CD14-positive monocyte (primary cell): Measurements from ENCODE around the gene GNG8. TPM values are rescaled to one million over a fixed set of nuclear protein-coding genes. Genes with fewer than 3 reads are reported as not detected.

Experiments
- DNase-seq, 3 donors: peaks; one replicate each; pipeline ENCODE4 v3.0.0-alpha.2; 2011 to 2022
- H2AFZ ChIP-seq: 2 replicates; pipeline ENCODE4 v1.6.0; 2012; ENCODE audit warnings: mild to moderate bottlenecking, low read depth, low read length, inconsistent platforms; ENCODE audit not compliant: insufficient read depth, poor library complexity, severe bottlenecking
- H3K27ac ChIP-seq, 2 donors: 1 replicate in 1 of 2; 2 replicates in 1 of 2; pipeline ENCODE4 v1.5.1; 2012 to 2013; ENCODE audit warnings: low read length in 2 of 2, control low read depth in 1 of 2, inconsistent platforms in 1 of 2, low read depth in 1 of 2, mild to moderate bottlenecking in 1 of 2
- H3K27me3 ChIP-seq, 2 donors: one replicate each; pipeline versions ENCODE4 v1.6.0 to v1.6.1; 2011 to 2013; ENCODE audit warnings: low read length in 2 of 2; ENCODE audit not compliant: control insufficient read depth in 2 of 2, insufficient read depth in 2 of 2
- H3K36me3 ChIP-seq, 2 donors: replicated peaks in 1 of 2; 1 replicate in 1 of 2; 2 replicates in 1 of 2; pipeline versions ENCODE4 v1.5.1 to v1.6.1; 2012 to 2013; ENCODE audit warnings: low read length in 2 of 2, control low read depth in 1 of 2, inconsistent platforms in 1 of 2, mild to moderate bottlenecking in 1 of 2; ENCODE audit not compliant: insufficient read depth in 2 of 2, control insufficient read depth in 1 of 2
- H3K4me1 ChIP-seq, 2 donors: 1 replicate in 1 of 2; 2 replicates in 1 of 2; pipeline versions ENCODE4 v1.5.1 to v1.6.1; 2012 to 2013; ENCODE audit warnings: low read length in 2 of 2, control low read depth in 1 of 2, inconsistent platforms in 1 of 2, mild to moderate bottlenecking in 1 of 2, moderate library complexity in 1 of 2; ENCODE audit not compliant: insufficient read depth in 2 of 2, control insufficient read depth in 1 of 2
- H3K4me2 ChIP-seq: replicated peaks from 2 replicates; pipeline ENCODE3; 2012; ENCODE audit warnings: low read length, moderate library complexity, mild to moderate bottlenecking; ENCODE audit not compliant: poor library complexity, severe bottlenecking; ENCODE audit errors: extremely low read depth
- H3K4me3 ChIP-seq, 3 experiments: fragments of 200-600 bp in 1 of 3; sonication (generic) in 1 of 3; replicated peaks in 1 of 3; 1 replicate in 2 of 3; 2 replicates in 1 of 3; pipeline ENCODE4 v1.5.1; 2011 to 2013; ENCODE audit warnings: low read length in 3 of 3, mild to moderate bottlenecking in 3 of 3, control low read depth in 2 of 3, low read depth in 2 of 3, inconsistent platforms in 1 of 3, moderate library complexity in 1 of 3
- H3K79me2 ChIP-seq: 2 replicates; pipeline ENCODE4 v1.6.0; 2012; ENCODE audit warnings: mild to moderate bottlenecking, control low read depth, inconsistent platforms, low read length, moderate library complexity; ENCODE audit not compliant: insufficient read depth
- H3K9ac ChIP-seq: 2 replicates; pipeline ENCODE4 v1.6.0; 2017; ENCODE audit warnings: low read length, mild to moderate bottlenecking; ENCODE audit not compliant: insufficient read depth, poor library complexity, severe bottlenecking
- H3K9me3 ChIP-seq, 2 donors: replicated peaks in 1 of 2; 1 replicate in 1 of 2; 2 replicates in 1 of 2; pipeline versions ENCODE4 v1.5.1 to v1.6.1; 2012 to 2013; ENCODE audit warnings: low read length in 2 of 2, control low read depth in 1 of 2; ENCODE audit not compliant: control insufficient read depth in 1 of 2, insufficient read depth in 1 of 2
- H4K20me1 ChIP-seq: 2 replicates; pipeline ENCODE4 v1.6.0; 2012; ENCODE audit warnings: mild to moderate bottlenecking, low read length, control low read depth, moderate library complexity; ENCODE audit not compliant: insufficient read depth
- H3K27ac Mint-ChIP-seq, 7 donors: one replicate each; pipeline ENCODE4 v1.8.0; 2020; ENCODE audit warnings: mild to moderate bottlenecking in 7 of 7, mixed read lengths in 7 of 7, moderate library complexity in 6 of 7, inconsistent platforms in 2 of 7
- H3K27me3 Mint-ChIP-seq, 3 donors: one replicate each; pipeline ENCODE4 v1.8.0; 2021 to 2022; ENCODE audit warnings: low read depth in 3 of 3, mild to moderate bottlenecking in 3 of 3, mixed read lengths in 3 of 3, moderate library complexity in 3 of 3, inconsistent platforms in 1 of 3
- H3K36me3 Mint-ChIP-seq, 2 donors: one replicate each; pipeline ENCODE4 v1.8.0; 2020; ENCODE audit warnings: mixed read lengths in 2 of 2, inconsistent platforms in 1 of 2, mild to moderate bottlenecking in 1 of 2
- H3K4me1 Mint-ChIP-seq: one replicate; pipeline ENCODE4 v1.8.0; 2020; ENCODE audit warnings: mild to moderate bottlenecking, mixed read lengths
- H3K4me3 Mint-ChIP-seq, 2 donors: one replicate each; pipeline ENCODE4 v1.8.0; 2020; ENCODE audit warnings: mild to moderate bottlenecking in 2 of 2, mixed read lengths in 2 of 2, moderate library complexity in 1 of 2
- H3K9me3 Mint-ChIP-seq, 7 donors: one replicate each; pipeline ENCODE4 v1.8.0; 2020 to 2022; ENCODE audit warnings: mixed read lengths in 7 of 7, mild to moderate bottlenecking in 6 of 7, moderate library complexity in 6 of 7, inconsistent platforms in 2 of 7
- CTCF ChIP-seq: fragments of 200-600 bp; IDR thresholded peaks from one replicate; pipeline ENCODE4 v1.8.0; 2022; ENCODE audit warnings: antibody characterized with exemption, mild to moderate bottlenecking
- WGBS: methylation state at CpG from one replicate; pipeline ENCODE4 v1.1.5; 2013; ENCODE audit warnings: missing lambda C conversion rate; ENCODE audit not compliant: insufficient coverage; 5-methylcytosine and 5-hydroxymethylcytosine counted together
- intact Hi-C, 2 donors: fragments of 100-400 bp; cut with micrococcal nuclease; formaldehyde crosslinking; loops; one replicate each; pipeline versions ENCODE4 v1.15.0 to v1.15.1; 2023
- polyA plus RNA-seq, 3 donors: library from polyadenylated mRNA; depleted of rRNA in 1 of 3; unstranded in 2 of 3; stranded (reverse) in 1 of 3; fragments of 300-500 nt in 2 of 3; fragments of >200 nt in 1 of 3; fragmentation: Illumina TruSeq in 2 of 3; gene quantifications; 1 replicate in 2 of 3; 2 replicates in 1 of 3; pipeline ENCODE4 v1.2.3, GENCODE V29; 2012 to 2021

GNG8 gene
- polyA plus RNA-seq, 3 donors = not detected

- Mint-ChIP-seq H3K36me3 (peaks cover 18 to 24% of the 10 kb centered on the region in 2 donors), H3K4me1 (peaks cover 50% of the 10 kb centered on the region), H3K9me3 (peaks cover 0 to 3% (median 0%) of the 10 kb centered on the region in 7 donors), H3K4me3 (peak overlapping the region in 1 of 2 donors; percentile 65), H3K27ac (peak overlapping the region in 1 of 7 donors; percentile 47), H3K27me3 (peaks cover 28 to 48% (median 39%) of the 10 kb centered on the region in 3 donors)
- Histone ChIP-seq H3K36me3 (peaks cover 10% of the 10 kb centered on the region in 2 donors), H3K9me3 (no peaks in the 10 kb centered on the region), H2AFZ (no peak overlapping the region), H3K27me3 (peaks cover 0 to 24% of the 10 kb centered on the region in 2 donors), H3K4me1 (peaks cover 49 to 50% of the 10 kb centered on the region in 2 donors), H3K27ac (no peak overlapping the region), H3K4me3 (no peak overlapping the region), H3K9ac (no peak overlapping the region), H3K79me2 (no peaks in the 10 kb centered on the region), H3K4me2 (no peak overlapping the region), H4K20me1 (peaks cover 14% of the 10 kb centered on the region)
- peak; percentile 73 to 81 (median 76) for DNase-seq
- WGBS = 0% methylated on average over 3 of the region's 12 CpGs
- intact Hi-C loops = loop anchor here (1.0 to 10.0 kb wide), 3 partner anchors 48 to 101 kb away; partner anchors contain the start of genes DACT3 (in 1 of the 2) and PRKD2 (in 1 of the 2)
- peak; percentile 89 for TF ChIP-seq CTCF
Observed at GRCh38 chr19:46614114-46614722, 21.8 kb downstream of the GNG8 start.

DNA sequence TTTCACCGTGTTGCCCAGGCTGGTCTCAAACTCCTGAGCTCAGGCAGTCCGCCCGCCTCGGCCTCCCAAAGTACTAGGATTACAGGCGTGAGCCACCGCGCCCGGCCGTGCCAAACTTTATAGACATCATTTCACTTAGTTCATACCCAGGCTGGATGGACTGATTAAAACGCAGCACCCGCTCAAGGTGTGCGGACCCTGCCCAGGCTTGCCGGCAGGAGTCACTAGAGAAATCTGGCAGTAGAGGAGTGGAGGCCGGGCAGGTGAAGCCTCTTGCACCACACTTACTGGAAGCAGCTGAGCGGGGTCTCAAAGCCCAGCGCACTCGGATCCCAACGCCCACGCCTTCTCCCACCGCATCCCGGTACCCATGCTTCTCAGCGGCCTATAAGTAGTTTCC, 22.5 kb downstream of the GNG8 start:
- H3K79me2 ChIP-seq = no peaks in the 10 kb centered on the region
- H3K9me3 Mint-ChIP-seq = peaks cover 0 to 3% (median 0%) of the 10 kb centered on the region in 7 donors
- H3K4me1 ChIP-seq = peaks cover 42 to 43% of the 10 kb centered on the region in 2 donors
- peaks cover 45% of the 10 kb centered on the region for H3K4me1 Mint-ChIP-seq
- H3K36me3 Mint-ChIP-seq = peaks cover 25 to 31% of the 10 kb centered on the region in 2 donors
- no peak overlapping the region for H3K27ac Mint-ChIP-seq
- DNase-seq = no peak
- no peak overlapping the region for H2AFZ ChIP-seq
- intact Hi-C loops = loop anchor here in 1 of 2 donors (5.0 to 10.0 kb wide), 2 partner anchors 49 to 101 kb away; partner anchors contain the start of genes DACT3 and PRKD2
- no peak overlapping the region for H3K4me3 ChIP-seq
- H4K20me1 ChIP-seq = peaks cover 19% of the 10 kb centered on the region
- peaks cover 28 to 48% (median 42%) of the 10 kb centered on the region in 3 donors for H3K27me3 Mint-ChIP-seq
- no peaks in the 10 kb centered on the region for H3K9me3 ChIP-seq
- H3K9ac ChIP-seq = no peak overlapping the region
- peaks cover 0 to 24% of the 10 kb centered on the region in 2 donors for H3K27me3 ChIP-seq
- 94% methylated on average over 11 of the region's 22 CpGs for WGBS
- H3K27ac ChIP-seq = no peak overlapping the region
- H3K4me2 ChIP-seq = no peak overlapping the region
- no peak for TF ChIP-seq CTCF
- H3K36me3 ChIP-seq = peaks cover 17% of the 10 kb centered on the region in 2 donors
- H3K4me3 Mint-ChIP-seq = peak overlapping the region in 1 of 2 donors; percentile 65
